PFSK-1 (cell line): ENCODE results near the gene TMEM184A.

ENCODE experiments used
- POLR2AphosphoS5 ChIP-seq: IDR thresholded peaks from 2 replicates; pipeline ENCODE4 v1.6.1; 2012; ENCODE audit warnings: low read depth, mild to moderate bottlenecking, control low read depth, low read length, moderate library complexity
- TAF1 ChIP-seq: IDR thresholded peaks from 2 replicates; pipeline ENCODE4 v1.6.1; 2012; ENCODE audit warnings: low read length, control low read depth, borderline replicate concordance; ENCODE audit not compliant: insufficient read depth
- TF ChIP-seq, protein P1 (sequence below), 2 experiments: IDR thresholded peaks; 2 replicates each; pipeline versions ENCODE4 v1.6.1 to v1.8.0; 2011 to 2012; ENCODE audit warnings: low read depth in 2 of 2, low read length in 2 of 2, control low read depth in 1 of 2, inconsistent platforms in 1 of 2, mild to moderate bottlenecking in 1 of 2, moderate library complexity in 1 of 2; ENCODE audit not compliant: insufficient read depth in 1 of 2

- no peak for TF ChIP-seq POLR2AphosphoS5
- TF ChIP-seq, protein P1, sequence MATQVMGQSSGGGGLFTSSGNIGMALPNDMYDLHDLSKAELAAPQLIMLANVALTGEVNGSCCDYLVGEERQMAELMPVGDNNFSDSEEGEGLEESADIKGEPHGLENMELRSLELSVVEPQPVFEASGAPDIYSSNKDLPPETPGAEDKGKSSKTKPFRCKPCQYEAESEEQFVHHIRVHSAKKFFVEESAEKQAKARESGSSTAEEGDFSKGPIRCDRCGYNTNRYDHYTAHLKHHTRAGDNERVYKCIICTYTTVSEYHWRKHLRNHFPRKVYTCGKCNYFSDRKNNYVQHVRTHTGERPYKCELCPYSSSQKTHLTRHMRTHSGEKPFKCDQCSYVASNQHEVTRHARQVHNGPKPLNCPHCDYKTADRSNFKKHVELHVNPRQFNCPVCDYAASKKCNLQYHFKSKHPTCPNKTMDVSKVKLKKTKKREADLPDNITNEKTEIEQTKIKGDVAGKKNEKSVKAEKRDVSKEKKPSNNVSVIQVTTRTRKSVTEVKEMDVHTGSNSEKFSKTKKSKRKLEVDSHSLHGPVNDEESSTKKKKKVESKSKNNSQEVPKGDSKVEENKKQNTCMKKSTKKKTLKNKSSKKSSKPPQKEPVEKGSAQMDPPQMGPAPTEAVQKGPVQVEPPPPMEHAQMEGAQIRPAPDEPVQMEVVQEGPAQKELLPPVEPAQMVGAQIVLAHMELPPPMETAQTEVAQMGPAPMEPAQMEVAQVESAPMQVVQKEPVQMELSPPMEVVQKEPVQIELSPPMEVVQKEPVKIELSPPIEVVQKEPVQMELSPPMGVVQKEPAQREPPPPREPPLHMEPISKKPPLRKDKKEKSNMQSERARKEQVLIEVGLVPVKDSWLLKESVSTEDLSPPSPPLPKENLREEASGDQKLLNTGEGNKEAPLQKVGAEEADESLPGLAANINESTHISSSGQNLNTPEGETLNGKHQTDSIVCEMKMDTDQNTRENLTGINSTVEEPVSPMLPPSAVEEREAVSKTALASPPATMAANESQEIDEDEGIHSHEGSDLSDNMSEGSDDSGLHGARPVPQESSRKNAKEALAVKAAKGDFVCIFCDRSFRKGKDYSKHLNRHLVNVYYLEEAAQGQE (IDR thresholded peaks at IDR 0.05; ENCODE audit: insufficient read depth in 1 of 2, low read depth in 2 of 2, low read length in 2 of 2), result no peak
- TF ChIP-seq TAF1, result no peak
These were observed 19.6 kb downstream of the TMEM184A start for GRCh38 chr7:1536455-1536742.
